Stimulated activated CD4-positive, alpha-beta T cell treated with anti-CD3 and anti-CD28 coated beads, Interleukin-15, amount 100 ng/mL, for 48 hours (primary cell): ENCODE measurements around the gene MARVELD3.
"Not testable (repeated sequence)": the region's sequence is repeated elsewhere in the genome, so short reads cannot be mapped to it uniquely, and the experiment has no call there.

Experiments
- DNase-seq, 2 donors: peaks; one replicate each; pipeline ENCODE4 v3.0.0-alpha.2; 2020; ENCODE audit warnings: low read depth in 2 of 2

Gene MARVELD3

GRCh38 chr16:71626018-71626857 lies at the start of gene MARVELD3:
Gene MARVELD3, plus strand, starts transcription at chr16:71626184. Its CDS starts 46 bp downstream, at chr16:71626230.
- no peak for DNase-seq

GRCh38 chr16:71576971-71577370 lies 49.0 kb upstream of the MARVELD3 start, which contains the start of gene TAT:
Gene TAT, minus strand, starts transcription at chr16:71577092. Its CDS starts 677 bp downstream, at chr16:71576415.
- DNase-seq: no peak

- DNase-seq: not testable (repeated sequence)
Measured at GRCh38 chr16:71582553-71582848, 43.5 kb upstream of the MARVELD3 start.

GRCh38 chr16:71584543-71585317 lies 41.3 kb upstream of the MARVELD3 start:
- no peak for DNase-seq

GRCh38 chr16:71585318-71585703 lies 40.7 kb upstream of the MARVELD3 start:
- DNase-seq: no peak

- not testable (repeated sequence) for DNase-seq
Measured at GRCh38 chr16:71589334-71589733, 36.6 kb upstream of the MARVELD3 start.

GRCh38 chr16:71590071-71590470 lies 35.9 kb upstream of the MARVELD3 start:
- DNase-seq: not testable (repeated sequence)

GRCh38 chr16:71590584-71590983 lies 35.4 kb upstream of the MARVELD3 start:
- DNase-seq: no peak

GRCh38 chr16:71591917-71592316 lies 34.1 kb upstream of the MARVELD3 start:
- no peak for DNase-seq

GRCh38 chr16:71593048-71593999 lies 32.7 kb upstream of the MARVELD3 start:
- DNase-seq: no peak

- DNase-seq: no peak
Measured at GRCh38 chr16:71594000-71594646, 31.9 kb upstream of the MARVELD3 start.

GRCh38 chr16:71595340-71595826 lies 30.6 kb upstream of the MARVELD3 start:
- not testable (repeated sequence) for DNase-seq

- DNase-seq: not testable (repeated sequence)
Measured at GRCh38 chr16:71598426-71598825, 27.6 kb upstream of the MARVELD3 start.

- no peak for DNase-seq
Measured at GRCh38 chr16:71600822-71601221, 25.2 kb upstream of the MARVELD3 start.

GRCh38 chr16:71609066-71609465 lies 16.9 kb upstream of the MARVELD3 start:
- DNase-seq: no peak

GRCh38 chr16:71610447-71610846 lies 15.5 kb upstream of the MARVELD3 start:
- no peak for DNase-seq

GRCh38 chr16:71610936-71611871 lies 14.8 kb upstream of the MARVELD3 start:
- DNase-seq: peak; percentile 67 to 79

GRCh38 chr16:71614956-71615355 lies 11.0 kb upstream of the MARVELD3 start:
- not testable (repeated sequence) for DNase-seq

GRCh38 chr16:71618429-71618828 lies 7.6 kb upstream of the MARVELD3 start:
- no peak for DNase-seq

GRCh38 chr16:71622088-71622487 lies 3.9 kb upstream of the MARVELD3 start:
- DNase-seq: no peak
